ENCODE results near the gene TAS2R30. TPM values are rescaled to one million over a fixed set of nuclear protein-coding genes. Genes with fewer than 3 reads are reported as not detected.
"Not testable (repeated sequence)": the region's sequence is repeated elsewhere in the genome, so short reads cannot be mapped to it uniquely, and the experiment has no call there.

TAS2R30 gene
- total and polyA plus RNA-seq, 8 donors: 2.9 to 26.3 (median 22.8) TPM; not detected in 4

DNA sequence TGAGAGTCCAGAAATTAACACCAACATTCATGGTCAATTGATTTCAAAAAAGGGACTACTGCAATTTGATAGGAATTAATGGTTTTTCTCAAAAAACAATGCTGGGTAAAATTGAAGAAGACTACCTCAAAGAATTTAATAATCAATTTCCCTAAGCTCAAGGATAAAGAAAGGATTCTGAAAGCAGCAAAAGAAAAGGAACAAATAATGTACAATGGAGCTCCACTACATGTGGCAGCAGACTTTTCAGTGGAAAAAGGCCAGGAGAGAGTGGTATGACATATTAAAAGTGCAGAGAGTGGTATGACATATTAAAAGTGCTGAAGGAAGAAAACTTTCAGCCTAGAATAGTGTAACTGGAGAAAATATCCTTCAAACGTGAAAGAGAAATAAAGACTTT is 26.7 kb downstream of the TAS2R30 start:
- Histone ChIP-seq H3K4me3 (no peak overlapping the region), H3K4me1 (no peaks in the 10 kb centered on the region), H3K27me3 (no peaks in the 10 kb centered on the region), H3K9me3 (peaks cover 0 to 30% (median 4%) of the 10 kb centered on the region in 4 donors), H3K27ac (no peak overlapping the region), H3K36me3 (peaks cover 0 to 9% (median 4%) of the 10 kb centered on the region in 4 donors)
- WGBS, 5 donors: 67 to 90% (median 86%) methylated on average over 1 of the region's 1 CpG
- intact Hi-C loops (cut with DNase I; ENCODE audit: low total_unique reads): no loop called here
- no peak for DNase-seq
- no peak for TF ChIP-seq EP300 (IDR thresholded peaks at IDR 0.05)
- no peak for TF ChIP-seq POLR2AphosphoS5 (IDR thresholded peaks at IDR 0.05)
- TF ChIP-seq, protein P1, sequence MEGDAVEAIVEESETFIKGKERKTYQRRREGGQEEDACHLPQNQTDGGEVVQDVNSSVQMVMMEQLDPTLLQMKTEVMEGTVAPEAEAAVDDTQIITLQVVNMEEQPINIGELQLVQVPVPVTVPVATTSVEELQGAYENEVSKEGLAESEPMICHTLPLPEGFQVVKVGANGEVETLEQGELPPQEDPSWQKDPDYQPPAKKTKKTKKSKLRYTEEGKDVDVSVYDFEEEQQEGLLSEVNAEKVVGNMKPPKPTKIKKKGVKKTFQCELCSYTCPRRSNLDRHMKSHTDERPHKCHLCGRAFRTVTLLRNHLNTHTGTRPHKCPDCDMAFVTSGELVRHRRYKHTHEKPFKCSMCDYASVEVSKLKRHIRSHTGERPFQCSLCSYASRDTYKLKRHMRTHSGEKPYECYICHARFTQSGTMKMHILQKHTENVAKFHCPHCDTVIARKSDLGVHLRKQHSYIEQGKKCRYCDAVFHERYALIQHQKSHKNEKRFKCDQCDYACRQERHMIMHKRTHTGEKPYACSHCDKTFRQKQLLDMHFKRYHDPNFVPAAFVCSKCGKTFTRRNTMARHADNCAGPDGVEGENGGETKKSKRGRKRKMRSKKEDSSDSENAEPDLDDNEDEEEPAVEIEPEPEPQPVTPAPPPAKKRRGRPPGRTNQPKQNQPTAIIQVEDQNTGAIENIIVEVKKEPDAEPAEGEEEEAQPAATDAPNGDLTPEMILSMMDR (IDR thresholded peaks at IDR 0.05): no peak
- no peak for TF ChIP-seq POLR2A (IDR thresholded peaks at IDR 0.05)

DNA sequence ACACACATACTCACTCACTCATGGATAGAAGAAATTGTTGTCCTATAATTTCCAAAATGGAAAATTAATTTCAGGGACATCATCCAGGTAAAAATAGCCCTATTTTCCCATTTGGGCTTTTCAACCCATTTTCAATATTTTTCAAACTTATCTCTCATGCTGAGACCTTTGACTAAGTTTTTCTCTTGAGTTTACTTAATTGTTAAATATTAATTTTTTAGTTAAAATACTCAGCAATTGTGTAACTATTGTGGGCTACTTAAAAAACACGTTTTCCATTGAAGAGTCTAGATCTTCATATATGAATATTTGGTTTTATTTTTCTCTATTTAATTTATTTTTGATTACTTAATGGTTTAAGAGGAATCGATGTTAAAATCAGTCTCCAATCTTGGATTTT is 28.2 kb downstream of the TAS2R30 start:
- intact Hi-C loops (cut with DNase I; ENCODE audit: low total_unique reads): no loop called here
- Histone ChIP-seq H3K27me3 (no peaks in the 10 kb centered on the region), H3K4me1 (no peaks in the 10 kb centered on the region), H3K36me3 (peaks cover 0 to 9% (median 4%) of the 10 kb centered on the region in 4 donors), H3K27ac (no peak overlapping the region), H3K9me3 (peaks cover 0 to 20% (median 0%) of the 10 kb centered on the region in 4 donors), H3K4me3 (no peak overlapping the region)
- DNase-seq: no peak
- TF ChIP-seq POLR2AphosphoS5 (IDR thresholded peaks at IDR 0.05) (no peak), EP300 (IDR thresholded peaks at IDR 0.05) (no peak), POLR2A (IDR thresholded peaks at IDR 0.05) (no peak)
- TF ChIP-seq, protein P1 (IDR thresholded peaks at IDR 0.05): no peak
- WGBS, 5 donors: 81 to 93% (median 89%) methylated on average over 2 of the region's 2 CpGs

DNA sequence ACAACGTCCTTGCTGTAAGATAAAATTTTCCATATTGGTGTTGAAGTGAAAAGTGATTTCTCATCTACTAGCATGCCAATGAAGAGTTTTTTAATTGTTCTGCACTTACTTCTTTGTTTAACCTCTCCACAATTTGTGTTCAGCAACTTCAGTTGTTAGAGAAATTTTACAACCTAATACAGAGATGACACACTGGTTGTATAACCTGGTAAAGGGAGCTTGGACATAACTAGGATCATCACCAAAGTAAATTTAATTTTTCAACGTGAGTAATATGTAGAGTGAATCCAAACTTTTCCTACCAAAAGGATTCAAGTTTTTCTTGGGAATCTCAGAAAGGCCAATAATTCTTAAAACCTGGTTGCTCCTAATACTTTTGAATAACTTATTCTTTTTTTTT is 28.9 kb downstream of the TAS2R30 start:
- no peak for TF ChIP-seq POLR2AphosphoS5 (IDR thresholded peaks at IDR 0.05)
- TF ChIP-seq, protein P1 (IDR thresholded peaks at IDR 0.05): no peak
- no peak for TF ChIP-seq EP300 (IDR thresholded peaks at IDR 0.05)
- no peak for TF ChIP-seq POLR2A (IDR thresholded peaks at IDR 0.05)
- no peak for DNase-seq
- WGBS, 5 donors: 47 to 81% (median 67%) methylated on average over 2 of the region's 2 CpGs
- H3K4me3 ChIP-seq: no peak overlapping the region
- no peaks in the 10 kb centered on the region for H3K27me3 ChIP-seq
- H3K27ac ChIP-seq: no peak overlapping the region
- no peaks in the 10 kb centered on the region for H3K4me1 ChIP-seq
- intact Hi-C loops (cut with DNase I; ENCODE audit: low total_unique reads): no loop called here
- H3K9me3 ChIP-seq: peaks cover 0 to 12% (median 0%) of the 10 kb centered on the region in 4 donors
- H3K36me3 ChIP-seq: peaks cover 0 to 12% (median 4%) of the 10 kb centered on the region in 4 donors

DNA sequence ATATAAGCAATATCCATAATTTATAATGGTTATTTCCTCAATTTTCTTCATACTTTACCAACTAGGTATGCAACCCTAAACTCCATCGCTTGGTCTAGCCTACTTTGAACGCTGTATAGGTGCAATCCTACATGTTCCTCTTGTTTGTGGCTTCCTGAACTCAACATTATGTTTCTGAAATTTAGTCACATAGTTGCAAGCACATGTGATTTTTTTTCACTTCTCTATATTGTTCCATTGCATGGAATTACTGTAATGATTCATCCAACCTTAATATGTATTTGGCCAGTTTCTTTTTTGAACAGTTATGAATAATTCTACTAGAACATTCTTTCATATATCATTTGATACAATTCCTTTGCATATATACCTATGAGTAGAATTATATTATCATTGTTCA is 39.5 kb downstream of the TAS2R30 start:
- H3K27me3 ChIP-seq; DNase-seq; H3K4me1 ChIP-seq; H3K36me3 ChIP-seq; intact Hi-C loops (cut with DNase I; ENCODE audit: low total_unique reads); H3K27ac ChIP-seq; H3K9me3 ChIP-seq; H3K4me3 ChIP-seq: not testable (repeated sequence)
- WGBS, 5 donors: no CpG with 5 or more reads among the region's 2 CpGs

DNA sequence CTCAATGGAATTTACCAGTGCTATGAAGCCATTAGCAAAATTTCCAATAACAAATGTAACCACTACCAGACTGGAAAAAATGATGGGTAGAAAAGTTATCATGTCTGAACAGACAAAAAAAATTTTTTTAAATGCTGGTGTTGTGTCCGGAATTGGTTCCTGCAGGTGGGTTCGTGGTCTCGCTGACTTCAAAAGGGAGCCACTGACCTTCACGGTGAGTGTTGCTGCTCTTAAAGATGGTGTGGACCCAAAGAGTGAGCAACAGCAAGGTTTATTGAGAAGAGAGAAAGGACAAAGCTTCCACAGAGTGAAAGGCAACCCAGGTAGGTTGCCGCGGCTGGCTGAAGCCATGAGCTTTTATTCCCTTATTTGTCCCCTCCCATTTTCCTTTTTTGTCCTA is 42.3 kb downstream of the TAS2R30 start, which contains the start of gene TAS2R43:
TAS2R43 (minus strand) TSS at position 186 of the 400 bp plus-strand sequence; CDS start at position 102, 84 bp downstream.
- Histone ChIP-seq H3K27me3 (no peaks in the 10 kb centered on the region), H3K4me1 (no peaks in the 10 kb centered on the region), H3K4me3 (no peak within 1 kb of the TSS), H3K27ac (no peak within 1 kb of the TSS), H3K9me3 (no peaks in the 10 kb centered on the region), H3K36me3 (no peaks in the 10 kb centered on the region)
- intact Hi-C loops (cut with DNase I; ENCODE audit: low total_unique reads): no loop called here
- 88 to 100% (median 96%) methylated on average over 3 to 6 of the region's 6 CpGs for WGBS, 5 donors
- no peak for DNase-seq
- TF ChIP-seq EP300 (IDR thresholded peaks at IDR 0.05) (no peak), POLR2A (IDR thresholded peaks at IDR 0.05) (no peak), POLR2AphosphoS5 (IDR thresholded peaks at IDR 0.05) (no peak)
- TF ChIP-seq, protein P1 (IDR thresholded peaks at IDR 0.05): no peak

Measured in stomach (tissue), 9 donors.